Measurements from ENCODE around the gene FAM161A. TPM values are rescaled to one million over a fixed set of nuclear protein-coding genes. Genes with fewer than 3 reads are reported as not detected.
A peak's percentile ranks its signal among the peaks of the same experiment; 100 is the strongest.
"Not testable (repeated sequence)": the region's sequence is repeated elsewhere in the genome, so short reads cannot be mapped to it uniquely, and the experiment has no call there.

Gene FAM161A
- total RNA-seq, 2 experiments from 2014 or later = 0.91 to 1.0 TPM

DNA sequence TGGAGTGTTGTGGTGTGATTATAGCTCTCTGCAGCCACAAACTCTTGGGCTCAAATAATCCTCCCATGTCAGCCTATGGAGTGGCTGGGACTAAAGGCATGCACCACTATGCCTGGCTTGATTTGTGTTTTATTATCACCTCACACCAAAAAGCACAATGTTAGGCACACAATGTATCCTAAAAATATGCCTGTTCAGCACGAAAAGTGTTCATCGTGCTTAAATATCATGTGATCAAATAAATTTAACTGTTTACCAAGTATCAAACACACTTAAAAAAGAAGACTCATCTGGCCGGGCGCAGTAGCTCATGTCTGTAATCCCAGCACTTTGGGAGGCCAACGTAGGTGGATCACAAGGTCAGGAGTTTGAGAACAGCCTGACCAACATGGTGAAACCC lies 29.0 kb upstream of the FAM161A start:
- H3K4me3 Mint-ChIP-seq = no peak overlapping the region
- POLR2A ChIA-PET = no interaction called here
- ATAC-seq (ENCODE audit: poor library complexity) (no peak), DNase-seq (no peak)
- H3K27ac Mint-ChIP-seq = no peak overlapping the region
- CTCF ChIA-PET = no interaction called here
- TF ChIP-seq, protein P1, sequence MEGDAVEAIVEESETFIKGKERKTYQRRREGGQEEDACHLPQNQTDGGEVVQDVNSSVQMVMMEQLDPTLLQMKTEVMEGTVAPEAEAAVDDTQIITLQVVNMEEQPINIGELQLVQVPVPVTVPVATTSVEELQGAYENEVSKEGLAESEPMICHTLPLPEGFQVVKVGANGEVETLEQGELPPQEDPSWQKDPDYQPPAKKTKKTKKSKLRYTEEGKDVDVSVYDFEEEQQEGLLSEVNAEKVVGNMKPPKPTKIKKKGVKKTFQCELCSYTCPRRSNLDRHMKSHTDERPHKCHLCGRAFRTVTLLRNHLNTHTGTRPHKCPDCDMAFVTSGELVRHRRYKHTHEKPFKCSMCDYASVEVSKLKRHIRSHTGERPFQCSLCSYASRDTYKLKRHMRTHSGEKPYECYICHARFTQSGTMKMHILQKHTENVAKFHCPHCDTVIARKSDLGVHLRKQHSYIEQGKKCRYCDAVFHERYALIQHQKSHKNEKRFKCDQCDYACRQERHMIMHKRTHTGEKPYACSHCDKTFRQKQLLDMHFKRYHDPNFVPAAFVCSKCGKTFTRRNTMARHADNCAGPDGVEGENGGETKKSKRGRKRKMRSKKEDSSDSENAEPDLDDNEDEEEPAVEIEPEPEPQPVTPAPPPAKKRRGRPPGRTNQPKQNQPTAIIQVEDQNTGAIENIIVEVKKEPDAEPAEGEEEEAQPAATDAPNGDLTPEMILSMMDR (IDR thresholded peaks at IDR 0.05) = no peak
- no peaks in the 10 kb centered on the region for H3K27me3 Mint-ChIP-seq
- intact Hi-C loops (cut with DNase I, micrococcal nuclease) = loop anchor here in 1 of 2 experiments (10.0 kb wide), 1 partner anchor 188 kb away; no protein-coding TSS in a partner anchor
- Histone ChIP-seq H3K27me3 (ENCODE audit: control insufficient read depth in 1 of 2, insufficient read depth in 2 of 2, low read length in 2 of 2) (no peaks in the 10 kb centered on the region), H3K9me3 (ENCODE audit: control insufficient read depth in 1 of 2, insufficient read depth in 1 of 2, low read length in 2 of 2) (no peaks in the 10 kb centered on the region), H3K4me1 (ENCODE audit: insufficient read depth, low read length) (peaks cover 12% of the 10 kb centered on the region), H3K27ac (ENCODE audit: low read depth in 1 of 2, low read length in 2 of 2) (no peak overlapping the region), H3K4me3 (ENCODE audit: low read length) (no peak overlapping the region), H3K36me3 (ENCODE audit: insufficient read depth, low read length) (peaks cover 80% of the 10 kb centered on the region)
- H3K9me3 Mint-ChIP-seq = no peaks in the 10 kb centered on the region
- peaks cover 90% of the 10 kb centered on the region for H3K36me3 Mint-ChIP-seq (ENCODE audit: low read depth)
- H3K4me1 Mint-ChIP-seq (ENCODE audit: low read depth) = peaks cover 23% of the 10 kb centered on the region

DNA sequence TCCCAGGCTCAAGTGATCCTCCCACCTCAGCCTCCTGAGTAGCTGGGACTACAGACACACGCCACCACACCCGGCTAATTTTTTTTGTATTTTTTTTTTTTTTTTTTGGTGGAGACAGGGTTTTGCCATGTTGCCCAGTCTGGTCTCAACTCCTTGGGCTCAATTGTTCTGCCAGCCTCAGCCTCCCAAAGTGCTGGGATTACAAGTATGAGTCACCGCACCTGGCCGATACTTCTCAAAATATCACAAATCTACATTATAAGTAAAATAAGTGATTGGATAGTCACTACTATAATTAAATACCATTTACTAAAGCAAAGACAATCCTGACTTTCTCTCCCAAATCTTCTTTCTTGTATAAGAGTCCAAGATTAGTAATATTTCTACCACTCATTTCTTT lies 25.5 kb upstream of the FAM161A start:
- ATAC-seq (ENCODE audit: poor library complexity); H3K27me3 ChIP-seq (ENCODE audit: control insufficient read depth in 1 of 2, insufficient read depth in 2 of 2, low read length in 2 of 2); H3K4me3 ChIP-seq (ENCODE audit: low read length); H3K27me3 Mint-ChIP-seq; H3K4me3 Mint-ChIP-seq; H3K27ac Mint-ChIP-seq; H3K27ac ChIP-seq (ENCODE audit: low read depth in 1 of 2, low read length in 2 of 2); DNase-seq; H3K9me3 Mint-ChIP-seq; H3K9me3 ChIP-seq (ENCODE audit: control insufficient read depth in 1 of 2, insufficient read depth in 1 of 2, low read length in 2 of 2); POLR2A ChIA-PET; H3K4me1 ChIP-seq (ENCODE audit: insufficient read depth, low read length); H3K4me1 Mint-ChIP-seq (ENCODE audit: low read depth); CTCF ChIA-PET: not testable (repeated sequence)
- H3K36me3 Mint-ChIP-seq (ENCODE audit: low read depth) = peaks cover 90% of the 10 kb centered on the region
- intact Hi-C loops (cut with DNase I, micrococcal nuclease) = loop anchor here in 1 of 2 experiments (10.0 kb wide), 1 partner anchor 1105 kb away; no protein-coding TSS in a partner anchor
- H3K36me3 ChIP-seq (ENCODE audit: insufficient read depth, low read length) = peaks cover 93% of the 10 kb centered on the region

DNA sequence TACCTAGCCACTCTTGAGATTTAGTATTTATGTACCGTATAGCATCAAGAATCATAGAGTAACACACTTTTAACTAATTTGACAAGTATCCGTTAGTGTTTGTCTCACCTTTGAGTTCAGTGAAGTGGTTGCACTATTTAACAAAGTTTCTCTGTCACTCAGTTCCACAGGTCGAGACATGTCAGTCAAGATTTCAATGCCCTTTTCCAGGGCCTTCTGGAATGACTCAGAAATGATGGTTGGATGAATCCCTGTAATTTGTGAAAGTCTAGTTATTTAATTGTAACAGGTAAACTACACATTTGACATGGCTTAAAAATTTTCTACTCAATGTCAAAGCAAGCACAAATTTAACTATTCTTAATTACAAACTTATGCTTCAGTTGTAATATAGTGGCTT lies 24.9 kb upstream of the FAM161A start:
- Mint-ChIP-seq H3K4me3 (no peak overlapping the region), H3K27me3 (no peaks in the 10 kb centered on the region), H3K4me1 (ENCODE audit: low read depth) (no peaks in the 10 kb centered on the region), H3K9me3 (no peaks in the 10 kb centered on the region), H3K27ac (no peak overlapping the region), H3K36me3 (ENCODE audit: low read depth) (peaks cover 91% of the 10 kb centered on the region)
- TF ChIP-seq, protein P1 (IDR thresholded peaks at IDR 0.05) = no peak
- ChIA-PET POLR2A (no interaction called here), CTCF (no interaction called here)
- Histone ChIP-seq H3K27ac (ENCODE audit: low read depth in 1 of 2, low read length in 2 of 2) (peak overlapping the region in 1 of 2 donors; percentile 7), H3K4me1 (ENCODE audit: insufficient read depth, low read length) (no peaks in the 10 kb centered on the region), H3K4me3 (ENCODE audit: low read length) (no peak overlapping the region), H3K9me3 (ENCODE audit: control insufficient read depth in 1 of 2, insufficient read depth in 1 of 2, low read length in 2 of 2) (no peaks in the 10 kb centered on the region), H3K36me3 (ENCODE audit: insufficient read depth, low read length) (peaks cover 93% of the 10 kb centered on the region), H3K27me3 (ENCODE audit: control insufficient read depth in 1 of 2, insufficient read depth in 2 of 2, low read length in 2 of 2) (no peaks in the 10 kb centered on the region)
- ATAC-seq (ENCODE audit: poor library complexity) (no peak), DNase-seq (no peak)
- intact Hi-C loops (cut with DNase I, micrococcal nuclease) = loop anchor here in 1 of 2 experiments (10.0 kb wide), 1 partner anchor 1104 kb away; no protein-coding TSS in a partner anchor
